Mucosa of stomach (tissue), 1 donor: ENCODE results near the gene IREB2.
"Not testable (repeated sequence)": the region's sequence is repeated elsewhere in the genome, so short reads cannot be mapped to it uniquely, and the experiment has no call there.

ENCODE experiments used
- H3K27me3 ChIP-seq: one replicate; pipeline ENCODE4 v1.7.0; 2013; ENCODE audit warnings: mild to moderate bottlenecking, low read length; ENCODE audit not compliant: control insufficient read depth, insufficient read depth
- H3K36me3 ChIP-seq: one replicate; pipeline ENCODE4 v1.7.0; 2013; ENCODE audit warnings: low read length; ENCODE audit not compliant: control insufficient read depth, insufficient read depth
- H3K4me1 ChIP-seq: one replicate; pipeline ENCODE4 v1.7.0; 2013; ENCODE audit warnings: mild to moderate bottlenecking, low read length; ENCODE audit not compliant: control insufficient read depth, insufficient read depth
- H3K4me3 ChIP-seq: one replicate; pipeline ENCODE4 v1.7.0; 2013; ENCODE audit warnings: low read length
- H3K9ac ChIP-seq: one replicate; pipeline ENCODE4 v1.7.0; 2013; ENCODE audit warnings: mild to moderate bottlenecking, low read length, moderate library complexity
- H3K9me3 ChIP-seq: one replicate; pipeline ENCODE4 v1.7.0; 2013; ENCODE audit warnings: mild to moderate bottlenecking, low read length, moderate library complexity; ENCODE audit not compliant: control insufficient read depth
- donor health status: Pancreatic carcinoma.

IREB2 gene

DNA sequence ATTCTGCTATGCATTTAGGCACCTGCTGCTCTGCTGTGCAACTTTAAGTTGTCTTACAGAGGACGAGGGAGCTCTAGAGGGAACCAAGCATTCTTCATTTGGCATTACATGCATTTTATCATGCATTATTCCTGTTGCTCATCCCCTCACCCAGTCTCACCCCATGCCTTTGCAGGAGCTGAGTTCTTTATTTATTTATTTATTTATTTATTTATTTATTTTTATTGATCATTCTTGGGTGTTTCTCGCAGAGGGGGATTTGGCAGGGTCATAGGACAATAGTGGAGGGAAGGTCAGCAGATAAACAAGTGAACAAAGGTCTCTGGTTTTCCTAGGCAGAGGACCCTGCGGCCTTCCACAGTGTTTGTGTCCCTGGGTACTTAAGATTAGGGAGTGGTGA lies 82.0 kb downstream of the IREB2 start:
- H3K4me3 ChIP-seq, H3K4me1 ChIP-seq, H3K36me3 ChIP-seq, H3K9ac ChIP-seq, H3K27me3 ChIP-seq, H3K9me3 ChIP-seq: not testable (repeated sequence)

DNA sequence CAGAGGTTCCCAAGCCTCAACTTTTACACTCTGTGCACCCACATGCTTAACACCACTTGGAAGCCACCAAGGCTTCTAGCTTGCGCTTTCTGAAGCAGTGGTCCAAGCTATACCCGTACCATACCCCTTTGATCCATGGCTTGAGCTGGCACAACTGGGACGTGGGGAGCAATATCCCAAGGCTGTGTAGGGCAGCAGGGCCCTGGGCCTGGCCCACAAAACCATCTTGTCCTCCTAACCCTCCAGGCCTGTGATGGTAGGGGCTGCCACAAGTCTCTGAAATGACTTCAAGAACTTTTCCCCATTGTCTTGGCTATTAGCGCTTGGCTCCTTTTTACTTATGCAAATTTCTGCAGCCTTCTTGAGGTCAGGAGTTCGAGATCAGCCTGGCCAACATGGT lies 86.2 kb downstream of the IREB2 start:
- Histone ChIP-seq H3K4me3 (no peak overlapping the region), H3K36me3 (no peaks in the 10 kb centered on the region), H3K4me1 (no peaks in the 10 kb centered on the region), H3K9me3 (no peaks in the 10 kb centered on the region), H3K9ac (no peak overlapping the region), H3K27me3 (no peaks in the 10 kb centered on the region)

DNA sequence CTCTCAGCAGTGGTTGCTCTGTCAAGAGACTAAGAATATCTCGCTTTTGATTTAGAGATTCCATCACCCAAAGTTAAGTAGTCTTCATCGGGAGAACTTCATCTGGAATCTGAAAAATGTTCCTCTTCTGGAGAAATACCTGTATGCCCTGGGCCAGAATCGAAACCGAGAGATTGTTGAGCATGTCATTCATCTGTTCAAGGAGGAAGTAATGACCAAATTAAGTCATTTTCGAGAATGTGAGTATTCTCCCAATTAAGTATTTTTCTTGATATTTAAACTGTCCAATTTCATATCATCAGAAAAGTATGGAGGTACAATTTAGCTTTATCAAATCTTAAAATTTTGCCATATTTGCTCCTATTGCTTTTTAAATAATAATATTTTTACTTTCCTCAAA lies 89.3 kb downstream of the IREB2 start:
- no peak overlapping the region for H3K9ac ChIP-seq
- no peak overlapping the region for H3K4me3 ChIP-seq
- no peaks in the 10 kb centered on the region for H3K27me3 ChIP-seq
- H3K9me3 ChIP-seq = no peaks in the 10 kb centered on the region
- no peaks in the 10 kb centered on the region for H3K4me1 ChIP-seq
- H3K36me3 ChIP-seq = no peaks in the 10 kb centered on the region

DNA sequence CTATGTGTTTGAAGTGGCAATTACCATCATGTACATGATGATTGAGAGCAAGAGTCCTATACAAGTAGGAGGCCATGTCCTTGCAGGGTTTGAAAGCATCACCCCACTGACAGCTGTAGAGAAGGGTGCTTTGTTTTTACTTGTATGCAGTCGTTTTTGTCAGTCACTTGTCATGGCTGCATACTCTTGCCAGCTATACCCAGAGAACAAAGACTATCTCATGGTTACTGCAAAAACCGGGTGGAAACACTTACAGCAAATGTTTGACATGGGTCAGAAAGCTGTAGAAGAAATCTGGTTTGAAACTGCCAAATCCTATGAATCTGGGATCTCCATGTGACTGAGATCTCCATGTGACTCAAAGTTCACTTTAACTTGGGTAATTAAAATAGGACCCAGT lies 95.3 kb downstream of the IREB2 start:
- no peaks in the 10 kb centered on the region for H3K36me3 ChIP-seq
- H3K9ac ChIP-seq = no peak overlapping the region
- H3K27me3 ChIP-seq = no peaks in the 10 kb centered on the region
- no peak overlapping the region for H3K4me3 ChIP-seq
- H3K4me1 ChIP-seq = no peaks in the 10 kb centered on the region
- no peaks in the 10 kb centered on the region for H3K9me3 ChIP-seq

DNA sequence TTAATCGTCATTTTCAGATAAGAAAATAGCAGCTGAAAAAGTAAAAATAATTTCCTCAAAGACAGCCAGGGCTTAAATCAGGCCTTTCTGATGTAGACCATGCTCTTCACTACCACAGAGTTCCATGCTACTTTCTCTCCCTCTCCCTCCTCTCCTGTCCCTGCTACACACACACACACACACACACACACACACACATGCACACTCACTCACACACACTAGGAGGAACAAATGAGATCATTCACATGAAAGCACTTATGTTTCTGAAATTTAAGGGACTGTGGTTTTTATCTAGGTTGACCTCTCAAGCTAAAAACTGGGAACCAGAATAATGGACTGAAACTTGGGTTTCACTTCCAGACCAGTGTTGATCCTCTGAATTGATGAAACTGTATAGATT lies 98.1 kb downstream of the IREB2 start:
- no peaks in the 10 kb centered on the region for H3K36me3 ChIP-seq
- no peaks in the 10 kb centered on the region for H3K27me3 ChIP-seq
- H3K9ac ChIP-seq = no peak overlapping the region
- no peaks in the 10 kb centered on the region for H3K4me1 ChIP-seq
- H3K9me3 ChIP-seq = no peaks in the 10 kb centered on the region
- no peak overlapping the region for H3K4me3 ChIP-seq

DNA sequence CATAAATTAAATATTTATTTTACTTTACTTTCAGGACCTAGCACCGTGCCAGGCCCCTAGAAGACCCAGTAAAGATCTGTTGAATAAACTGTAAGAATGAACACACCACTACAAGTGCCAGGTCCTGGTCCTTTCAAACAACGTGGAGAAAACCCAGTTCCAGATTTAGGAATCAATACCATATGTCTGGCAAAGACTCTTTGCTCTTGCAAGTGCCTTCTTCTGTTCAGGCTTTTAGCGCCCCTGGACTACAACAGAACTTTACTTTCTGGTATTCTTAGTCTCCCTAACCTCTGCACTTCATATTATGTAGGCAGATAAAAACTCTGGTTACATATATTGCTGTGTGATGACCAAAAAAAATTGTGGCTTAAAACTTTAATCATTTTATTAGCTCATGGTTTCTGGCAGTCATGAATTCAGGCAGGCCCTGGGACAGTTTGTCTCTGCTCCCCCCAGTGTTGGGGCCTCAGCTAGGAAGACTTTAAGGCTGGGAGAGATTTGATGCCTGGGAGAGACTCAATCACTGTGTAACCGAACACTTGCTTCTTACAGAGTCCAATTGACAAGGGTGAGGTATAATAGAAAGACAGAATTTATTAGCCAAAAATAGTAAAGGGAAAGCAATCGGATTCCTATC lies 99.4 kb downstream of the IREB2 start:
- Histone ChIP-seq H3K4me1 (no peaks in the 10 kb centered on the region), H3K9ac (no peak overlapping the region), H3K4me3 (no peak overlapping the region), H3K36me3 (no peaks in the 10 kb centered on the region), H3K27me3 (no peaks in the 10 kb centered on the region), H3K9me3 (no peaks in the 10 kb centered on the region)

DNA sequence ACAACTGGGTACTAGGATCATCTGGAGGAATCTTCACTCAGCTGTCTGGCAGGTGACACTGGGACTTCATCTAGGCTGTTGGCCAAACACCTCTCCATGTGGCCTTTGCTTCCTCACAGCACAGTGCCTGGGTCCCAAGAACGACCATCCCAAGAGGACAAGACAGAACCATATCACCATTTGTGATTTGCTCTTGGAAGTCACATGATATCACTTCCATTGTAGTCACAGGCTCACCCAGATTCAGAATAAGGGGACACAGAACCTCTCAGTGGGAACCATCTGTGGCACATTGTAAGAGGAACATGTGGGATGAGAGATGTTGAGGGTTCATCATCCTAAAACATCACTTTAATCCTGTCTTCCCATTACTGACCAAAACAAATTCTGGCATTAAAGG lies 100.3 kb downstream of the IREB2 start:
- H3K4me3 ChIP-seq = no peak overlapping the region
- no peak overlapping the region for H3K9ac ChIP-seq
- no peaks in the 10 kb centered on the region for H3K4me1 ChIP-seq
- no peaks in the 10 kb centered on the region for H3K27me3 ChIP-seq
- H3K36me3 ChIP-seq = no peaks in the 10 kb centered on the region
- no peaks in the 10 kb centered on the region for H3K9me3 ChIP-seq

DNA sequence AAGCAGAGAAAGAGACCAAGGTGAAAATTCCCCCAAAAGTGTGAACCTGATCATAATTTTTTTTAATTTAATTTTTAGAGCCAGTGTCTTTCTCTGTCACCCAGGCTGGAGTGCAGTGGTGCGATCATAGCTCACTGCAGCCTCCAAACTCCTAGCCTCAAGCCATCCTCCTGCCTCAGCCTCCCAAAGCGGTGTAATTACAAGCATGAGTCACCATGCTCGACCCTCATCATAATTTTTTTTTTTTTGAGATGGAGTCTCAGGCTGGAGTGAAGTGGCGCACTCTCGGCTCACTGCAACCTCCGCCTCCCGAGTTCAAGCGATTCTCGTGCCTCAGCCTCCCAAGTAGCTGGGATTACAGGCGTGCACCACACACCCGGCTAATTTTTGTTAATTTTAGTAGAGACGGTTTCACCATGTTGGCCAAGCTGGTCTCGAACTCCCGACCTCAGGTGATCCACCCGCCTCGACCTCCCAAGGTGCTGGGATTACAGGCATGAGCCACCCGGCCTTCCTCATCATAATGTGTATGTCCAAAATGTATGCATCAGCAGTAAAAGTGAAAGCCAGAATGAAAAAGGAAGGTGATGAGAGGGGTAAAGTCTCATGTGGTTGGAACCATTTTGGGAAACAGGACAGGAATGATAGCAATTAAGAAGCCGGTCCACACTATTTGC lies 101.6 kb downstream of the IREB2 start:
- not testable (repeated sequence) for H3K36me3 ChIP-seq, H3K4me1 ChIP-seq, H3K9me3 ChIP-seq, H3K27me3 ChIP-seq
- Histone ChIP-seq H3K9ac (peak overlapping the region; percentile 78), H3K4me3 (peak overlapping the region; percentile 31)

DNA sequence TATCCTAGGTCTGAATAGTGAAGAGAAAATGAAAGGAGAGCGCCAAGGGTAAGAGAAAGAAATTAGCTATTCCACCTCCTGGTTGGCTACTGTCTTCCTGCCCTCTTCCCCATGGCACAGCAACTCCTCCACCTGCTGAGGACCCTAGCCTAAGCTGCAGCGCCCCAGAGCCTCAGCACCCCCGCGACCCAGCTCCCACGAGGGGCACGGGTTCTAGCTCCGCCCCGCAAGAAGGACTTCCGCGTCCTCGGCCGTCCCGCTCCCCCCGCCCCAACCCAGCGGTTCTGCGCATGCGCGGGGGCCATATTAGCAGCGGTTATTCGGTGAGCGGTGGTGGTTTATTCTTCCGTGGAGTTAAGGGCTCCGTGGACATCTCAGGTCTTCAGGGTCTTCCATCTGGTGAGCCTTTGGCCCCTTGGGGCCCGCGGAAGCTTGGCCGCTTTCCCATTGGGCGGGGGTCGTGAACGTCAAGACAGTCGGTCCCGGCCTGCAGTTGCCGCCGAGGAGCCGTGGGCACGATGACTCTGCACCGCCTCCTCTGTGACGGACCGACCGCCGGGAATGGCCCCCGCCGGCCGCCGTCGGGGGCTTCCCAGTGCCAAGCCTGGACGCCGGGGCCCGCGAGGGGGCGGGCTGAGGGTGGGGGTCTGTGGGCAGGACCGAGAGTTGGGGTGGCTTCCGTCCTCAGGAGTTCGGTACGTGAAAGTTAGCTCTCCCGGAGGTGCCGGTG lies 102.3 kb downstream of the IREB2 start, which contains the start of gene PSMA4:
Gene PSMA4, plus strand, starts transcription at position 304 of the 730 bp plus-strand sequence. CDS start 1,484 bp downstream, outside the sequence.
- no peaks in the 10 kb centered on the region for H3K9me3 ChIP-seq
- no peaks in the 10 kb centered on the region for H3K4me1 ChIP-seq
- H3K36me3 ChIP-seq = peaks cover 3% of the 10 kb centered on the region
- H3K9ac ChIP-seq = peak within 1 kb of the TSS; percentile 78
- H3K4me3 ChIP-seq = peak within 1 kb of the TSS; percentile 31
- no peaks in the 10 kb centered on the region for H3K27me3 ChIP-seq

DNA sequence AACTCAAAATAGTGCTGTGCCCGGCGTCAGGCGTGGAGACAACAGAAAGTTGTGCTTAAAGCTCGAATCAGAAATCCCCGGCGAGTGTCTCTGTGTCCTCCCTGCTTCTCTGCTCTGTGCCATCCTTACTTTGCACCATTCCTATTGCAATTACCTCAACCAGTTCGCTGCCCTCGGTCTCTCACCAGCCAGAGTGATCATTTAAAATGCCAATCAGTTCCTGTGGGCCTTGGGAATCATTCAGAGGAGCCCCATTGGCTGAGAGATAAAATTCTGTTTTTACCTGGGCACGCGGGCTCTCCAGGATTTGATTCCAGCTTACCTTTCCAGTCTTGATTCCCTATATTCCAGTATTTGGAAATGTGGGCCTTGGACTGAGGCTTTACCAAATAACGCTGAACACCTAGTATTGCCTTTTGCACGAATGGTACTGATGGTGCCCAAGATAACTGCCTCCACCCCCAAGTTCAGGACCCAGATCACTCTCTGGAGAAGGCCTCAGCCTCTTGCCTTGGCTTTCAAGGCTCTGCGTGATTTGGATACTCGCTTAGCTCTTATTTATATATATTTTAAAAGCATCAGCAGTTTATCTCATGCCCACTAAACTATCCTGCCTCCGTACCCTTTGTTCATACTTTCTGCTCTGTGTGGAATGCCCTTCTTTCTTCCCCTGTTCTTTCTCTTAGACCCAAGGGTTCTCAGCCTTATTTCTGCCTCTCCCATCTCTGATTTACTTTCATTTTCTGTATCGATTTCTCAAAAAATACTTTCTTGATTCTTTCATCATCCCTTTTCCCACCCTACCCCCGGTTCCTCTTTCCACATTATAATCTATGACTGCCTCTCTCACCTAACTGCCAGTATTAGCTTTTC lies 103.1 kb downstream of the IREB2 start:
- Histone ChIP-seq H3K27me3 (no peaks in the 10 kb centered on the region), H3K9ac (peak overlapping the region; percentile 78), H3K36me3 (peaks cover 7% of the 10 kb centered on the region), H3K4me1 (no peaks in the 10 kb centered on the region), H3K9me3 (no peaks in the 10 kb centered on the region), H3K4me3 (peak overlapping the region; percentile 31)

DNA sequence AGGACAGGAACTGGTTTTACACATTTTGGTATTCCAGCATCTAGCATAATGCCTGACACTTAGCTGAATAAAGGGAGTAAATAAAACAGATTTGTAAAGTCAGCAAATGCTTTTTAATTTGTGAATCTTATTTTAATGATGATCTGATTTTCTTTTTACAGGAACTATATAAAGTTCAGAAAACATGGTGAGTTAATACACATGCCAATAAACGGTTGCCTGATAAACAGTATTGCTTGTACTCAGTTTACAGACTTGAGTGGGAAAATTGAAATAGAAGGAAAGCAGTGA lies 103.7 kb downstream of the IREB2 start:
- Histone ChIP-seq H3K9ac (peak overlapping the region; percentile 78), H3K4me3 (no peak overlapping the region), H3K9me3 (no peaks in the 10 kb centered on the region)

DNA sequence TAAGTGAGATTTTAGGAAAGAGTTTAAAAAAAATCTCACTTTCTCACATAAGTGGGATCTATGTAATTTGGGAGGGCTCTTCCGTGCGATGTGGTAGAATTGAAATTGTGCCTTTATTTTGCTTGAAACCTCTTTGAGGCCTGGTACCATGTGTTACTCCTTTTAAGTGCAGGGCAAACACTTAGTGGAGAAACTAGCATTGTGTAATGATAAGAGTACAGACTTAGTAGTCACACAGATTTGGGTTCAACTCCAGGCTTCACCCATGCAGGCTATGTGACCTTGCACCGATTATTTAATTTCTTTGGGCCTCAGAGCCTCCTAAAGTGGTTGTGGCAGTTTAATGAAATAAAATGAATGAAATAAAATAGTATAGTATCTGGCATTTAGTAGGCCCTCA lies 104.6 kb downstream of the IREB2 start:
- Histone ChIP-seq H3K36me3 (peaks cover 7% of the 10 kb centered on the region), H3K4me3 (no peak overlapping the region), H3K9me3 (no peaks in the 10 kb centered on the region), H3K9ac (no peak overlapping the region), H3K27me3 (no peaks in the 10 kb centered on the region), H3K4me1 (no peaks in the 10 kb centered on the region)

More for the DNA sequence above, 103.7 kb downstream of the IREB2 start:
- H3K4me1 ChIP-seq = no peaks in the 10 kb centered on the region
- no peaks in the 10 kb centered on the region for H3K27me3 ChIP-seq
- H3K36me3 ChIP-seq = peaks cover 7% of the 10 kb centered on the region
